ENCODE data around the gene F8. TPM values are rescaled to one million over a fixed set of nuclear protein-coding genes. Genes with fewer than 3 reads are reported as not detected.

F8 gene
- total and polyA plus RNA-seq, 10 of the 15 experiments (the other 5 are each of a cell fraction or from before 2014, with no cell fraction given): 3.0 to 8.1 (median 5.1) TPM

GRCh38 chrX:154836163-154836562 lies 186.4 kb downstream of the F8 start:
- ATAC-seq (no peak), DNase-seq (ENCODE audit: low read depth, low spot score) (no peak), FAIRE-seq (no peak)
- 42% methylated on average over 1 of the region's 1 CpG for WGBS (ENCODE audit: insufficient coverage, insufficient replicate concordance, low lambda C conversion rate, missing lambda C conversion rate)
- Histone ChIP-seq H3K27ac (ENCODE audit: control insufficient read depth, insufficient read depth) (no peak overlapping the region), H3K4me1 (ENCODE audit: control insufficient read depth, insufficient read depth, low read length) (no peaks in the 10 kb centered on the region), H3K27me3 (replicated peaks in 1 of 2; ENCODE audit: control insufficient read depth in 2 of 2, insufficient read depth in 2 of 2, low read length in 1 of 2) (no peaks in the 10 kb centered on the region), H3K4me2 (ENCODE audit: control insufficient read depth, insufficient read depth) (no peak overlapping the region), H3K9me3 (replicated peaks; ENCODE audit: control insufficient read depth, insufficient read depth, low read length) (no peaks in the 10 kb centered on the region), H3K79me2 (ENCODE audit: control insufficient read depth, insufficient read depth, low read length) (no peaks in the 10 kb centered on the region), H3K4me3 (no peak overlapping the region), H3K36me3 (ENCODE audit: control insufficient read depth in 2 of 2, insufficient read depth in 2 of 2, low read length in 1 of 2) (no peaks in the 10 kb centered on the region), H3K9ac (ENCODE audit: control insufficient read depth, insufficient read depth, low read length) (no peak overlapping the region), H4K20me1 (ENCODE audit: control insufficient read depth, insufficient read depth) (no peaks in the 10 kb centered on the region), H2AFZ (ENCODE audit: control insufficient read depth, low read depth, low read length) (no peak overlapping the region)
- TF ChIP-seq NRF1 (conservative IDR thresholded peaks at IDR 0.05; ENCODE audit: low read depth, low read length): no peak
- TF ChIP-seq, protein P1, sequence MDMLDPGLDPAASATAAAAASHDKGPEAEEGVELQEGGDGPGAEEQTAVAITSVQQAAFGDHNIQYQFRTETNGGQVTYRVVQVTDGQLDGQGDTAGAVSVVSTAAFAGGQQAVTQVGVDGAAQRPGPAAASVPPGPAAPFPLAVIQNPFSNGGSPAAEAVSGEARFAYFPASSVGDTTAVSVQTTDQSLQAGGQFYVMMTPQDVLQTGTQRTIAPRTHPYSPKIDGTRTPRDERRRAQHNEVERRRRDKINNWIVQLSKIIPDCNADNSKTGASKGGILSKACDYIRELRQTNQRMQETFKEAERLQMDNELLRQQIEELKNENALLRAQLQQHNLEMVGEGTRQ (IDR thresholded peaks at IDR 0.05; ENCODE audit: borderline replicate concordance, low read depth, low read length): no peak
- no peak for TF ChIP-seq ZBTB11 (CRISPR knock-in tag; IDR thresholded peaks at IDR 0.05)
- TF ChIP-seq ZNF592 (IDR thresholded peaks at IDR 0.05): no peak
- TF ChIP-seq CREB1 (IDR thresholded peaks at IDR 0.05; ENCODE audit: low read depth): no peak
- TF ChIP-seq, protein P2, sequence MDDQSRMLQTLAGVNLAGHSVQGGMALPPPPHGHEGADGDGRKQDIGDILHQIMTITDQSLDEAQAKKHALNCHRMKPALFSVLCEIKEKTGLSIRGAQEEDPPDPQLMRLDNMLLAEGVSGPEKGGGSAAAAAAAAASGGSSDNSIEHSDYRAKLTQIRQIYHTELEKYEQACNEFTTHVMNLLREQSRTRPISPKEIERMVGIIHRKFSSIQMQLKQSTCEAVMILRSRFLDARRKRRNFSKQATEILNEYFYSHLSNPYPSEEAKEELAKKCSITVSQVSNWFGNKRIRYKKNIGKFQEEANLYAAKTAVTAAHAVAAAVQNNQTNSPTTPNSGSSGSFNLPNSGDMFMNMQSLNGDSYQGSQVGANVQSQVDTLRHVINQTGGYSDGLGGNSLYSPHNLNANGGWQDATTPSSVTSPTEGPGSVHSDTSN (IDR thresholded peaks at IDR 0.05; ENCODE audit: insufficient replicate concordance, low read depth, low read length): no peak
- ChIA-PET POLR2A (no interaction called here), RAD21 (ENCODE audit: unreplicated experiment) (no interaction called here), CTCF (interaction anchor here (0.7 to 1.5 kb wide), 3 partner anchors 12 to 120 kb away, joined by 4 read pairs; no protein-coding TSS in a partner anchor), SMC1A (ENCODE audit: uncharacterized antibody, unreplicated experiment) (no interaction called here)
- no TSS peak for BruUV-seq (replicated peaks)
- intact Hi-C loops (cut with micrococcal nuclease; ENCODE audit: unreplicated experiment): no loop called here
- in situ Hi-C loops (cut with MboI): loop anchor here (10.0 kb wide), 1 partner anchor 291 kb away; the partner anchor contains the start of genes G6PD and IKBKG
